K562 (cell line): ENCODE data around the gene GCGR.

Source experiments
- BACH1 ChIP-seq: fragments of 200-800 bp; sonication (Bioruptor generic); IDR thresholded peaks from 2 replicates; pipeline ENCODE4 v1.6.1; 2016; ENCODE audit warnings: missing genetic modification characterization, missing compliant biosample characterization
- BCLAF1 ChIP-seq, 2 experiments: fragments of 450-650 bp in 1 of 2; IDR thresholded peaks; 2 replicates each; pipeline ENCODE4 v1.6.1; 2011 to 2017; ENCODE audit warnings: low read depth in 2 of 2, antibody characterized with exemption in 1 of 2, borderline replicate concordance in 1 of 2, low read length in 1 of 2, mild to moderate bottlenecking in 1 of 2, mixed read lengths in 1 of 2; ENCODE audit not compliant: control insufficient read depth in 1 of 2
- CTCF ChIP-seq, 3 experiments: IDR thresholded peaks in 2 of 3; conservative IDR thresholded peaks in 1 of 3; 2 replicates each; pipeline ENCODE4 v1.5.1; 2011 to 2012; ENCODE audit warnings: low read length in 3 of 3, mild to moderate bottlenecking in 3 of 3, control low read depth in 2 of 3, improper control_type of control experiment in 1 of 3, inconsistent platforms in 1 of 3, low read depth in 1 of 3, mixed read lengths in 1 of 3, moderate library complexity in 1 of 3; ENCODE audit not compliant: insufficient read depth in 2 of 3
- DMBX1 ChIP-seq: fragments of 250-450 bp; sonication (Bioruptor Pico); IDR thresholded peaks from 2 replicates; pipeline ENCODE4 v1.8.0; 2022; ENCODE audit warnings: inconsistent platforms, mild to moderate bottlenecking, moderate library complexity, borderline replicate concordance
- GATA2 ChIP-seq: sonication (generic); formaldehyde crosslinking; IDR thresholded peaks from 2 replicates; pipeline ENCODE4 v1.4.0; 2020; ENCODE audit warnings: mild to moderate bottlenecking, missing genetic modification reagents
- MAFK ChIP-seq: IDR thresholded peaks from 2 replicates; pipeline ENCODE4 v1.6.1; 2011; ENCODE audit warnings: low read length, improper control_type of control experiment
- NFYB ChIP-seq: IDR thresholded peaks from 2 replicates; pipeline ENCODE4 v1.6.1; 2011; ENCODE audit warnings: mild to moderate bottlenecking, moderate library complexity; ENCODE audit not compliant: insufficient read length; ENCODE audit errors: extremely low read depth
- UBTF ChIP-seq, 2 experiments: IDR thresholded peaks; 2 replicates each; pipeline ENCODE4 v1.6.1; 2012; ENCODE audit warnings: improper control_type of control experiment in 2 of 2, low read depth in 2 of 2, low read length in 2 of 2, borderline replicate concordance in 1 of 2
- XRCC5 ChIP-seq: fragments of 200-400 bp; formaldehyde crosslinking; IDR thresholded peaks from 2 replicates; pipeline ENCODE4 v1.6.1; 2017; ENCODE audit warnings: low read depth, mild to moderate bottlenecking, low read length
- ZC3H4 ChIP-seq: sonication (generic); formaldehyde crosslinking; IDR thresholded peaks from 2 replicates; pipeline ENCODE4 v1.9.0; 2021; ENCODE audit warnings: missing genetic modification reagents, borderline replicate concordance
- ZFP30 ChIP-seq: fragments of 250-450 bp; sonication (Bioruptor Pico); IDR thresholded peaks from 2 replicates; pipeline ENCODE4 v1.8.0; 2022; ENCODE audit warnings: moderate library complexity, mild to moderate bottlenecking, inconsistent platforms, borderline replicate concordance

GRCh38 chr17:81813371-81813684, 9.4 kb downstream of the GCGR start:
- TF ChIP-seq UBTF (IDR thresholded peaks at IDR 0.05; ENCODE audit: borderline replicate concordance in 1 of 2, low read depth in 2 of 2, low read length in 2 of 2) = no peak
- TF ChIP-seq CTCF (IDR thresholded peaks at IDR 0.05 in 2 of 3, conservative IDR thresholded peaks at IDR 0.05 in 1 of 3; ENCODE audit: insufficient read depth in 2 of 3, low read depth in 1 of 3, low read length in 3 of 3) = no peak
- no peak for TF ChIP-seq DMBX1
- no peak for TF ChIP-seq MAFK
- TF ChIP-seq BCLAF1 (IDR thresholded peaks at IDR 0.05; ENCODE audit: borderline replicate concordance in 1 of 2, control insufficient read depth in 1 of 2, low read depth in 2 of 2, low read length in 1 of 2) = no peak
- TF ChIP-seq NFYB = no peak
- no peak for TF ChIP-seq GATA2 (CRISPR knock-in tag)
- no peak for TF ChIP-seq ZC3H4
- no peak for TF ChIP-seq ZFP30 (CRISPR knock-in tag)
- no peak for TF ChIP-seq BACH1 (tag)
- no peak for TF ChIP-seq XRCC5
